Measurements from ENCODE around the gene RNF180. TPM values are rescaled to one million over a fixed set of nuclear protein-coding genes. Genes with fewer than 3 reads are reported as not detected.

Gene RNF180
- total RNA-seq, 4 donors from 2014 or later, result 1.9 to 8.0 (median 3.2) TPM

DNA sequence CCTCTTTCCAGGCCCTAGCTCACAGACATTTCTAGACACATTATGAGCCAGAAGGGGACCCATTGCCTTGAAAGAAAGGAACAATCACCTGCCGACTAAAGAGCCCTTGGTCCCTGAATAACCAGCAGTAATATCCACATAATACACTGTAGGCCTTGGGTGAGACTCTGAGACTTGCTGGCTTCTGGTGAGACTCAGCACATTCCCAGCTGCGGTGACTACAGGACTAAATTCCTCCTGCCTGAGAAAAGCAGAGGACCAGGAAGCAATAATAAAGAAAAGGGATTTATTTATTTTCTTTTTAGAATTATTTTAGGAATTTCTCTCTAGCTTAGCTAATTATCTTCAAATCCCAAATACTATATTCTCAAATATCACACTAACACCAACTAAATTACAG is 252.4 kb downstream of the RNF180 start:
- no peak for DNase-seq
- intact Hi-C loops (cut with DNase I; ENCODE audit: low total_unique reads), result no loop called here
- H3K9me3 ChIP-seq, result no peaks in the 10 kb centered on the region
- in situ Hi-C loops (cut with MboI; ENCODE audit: low pct_ligation_motif_present in 1 of 4, low pct_unique_long_range_greater_than_20kb in 1 of 4, low sequenced_read_pairs in 3 of 4), result no loop called here
- no peak overlapping the region for H3K27ac ChIP-seq
- no peaks in the 10 kb centered on the region for H3K36me3 ChIP-seq
- H3K4me3 ChIP-seq, result no peak overlapping the region
- WGBS, 2 donors (ENCODE audit: low coverage in 1 of 2), result 89 to 97% methylated on average over 1 to 2 of the region's 2 CpGs
- H3K4me1 ChIP-seq, result no peaks in the 10 kb centered on the region
- TF ChIP-seq, protein P1, sequence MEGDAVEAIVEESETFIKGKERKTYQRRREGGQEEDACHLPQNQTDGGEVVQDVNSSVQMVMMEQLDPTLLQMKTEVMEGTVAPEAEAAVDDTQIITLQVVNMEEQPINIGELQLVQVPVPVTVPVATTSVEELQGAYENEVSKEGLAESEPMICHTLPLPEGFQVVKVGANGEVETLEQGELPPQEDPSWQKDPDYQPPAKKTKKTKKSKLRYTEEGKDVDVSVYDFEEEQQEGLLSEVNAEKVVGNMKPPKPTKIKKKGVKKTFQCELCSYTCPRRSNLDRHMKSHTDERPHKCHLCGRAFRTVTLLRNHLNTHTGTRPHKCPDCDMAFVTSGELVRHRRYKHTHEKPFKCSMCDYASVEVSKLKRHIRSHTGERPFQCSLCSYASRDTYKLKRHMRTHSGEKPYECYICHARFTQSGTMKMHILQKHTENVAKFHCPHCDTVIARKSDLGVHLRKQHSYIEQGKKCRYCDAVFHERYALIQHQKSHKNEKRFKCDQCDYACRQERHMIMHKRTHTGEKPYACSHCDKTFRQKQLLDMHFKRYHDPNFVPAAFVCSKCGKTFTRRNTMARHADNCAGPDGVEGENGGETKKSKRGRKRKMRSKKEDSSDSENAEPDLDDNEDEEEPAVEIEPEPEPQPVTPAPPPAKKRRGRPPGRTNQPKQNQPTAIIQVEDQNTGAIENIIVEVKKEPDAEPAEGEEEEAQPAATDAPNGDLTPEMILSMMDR (IDR thresholded peaks at IDR 0.05), result no peak
- TF ChIP-seq POLR2AphosphoS5 (IDR thresholded peaks at IDR 0.05) (no peak), EP300 (IDR thresholded peaks at IDR 0.05; ENCODE audit: low read depth) (no peak), POLR2A (IDR thresholded peaks at IDR 0.05) (no peak)
- H3K27me3 ChIP-seq, result no peaks in the 10 kb centered on the region

Other genes with a start within 250 kb of the RNF180 start
- not detected for gene HTR1A, start 203.4 kb upstream of the RNF180 start, total RNA-seq